T-helper 1 cell treated with Interleukin-12 subunit alpha and Interleukin-12 subunit beta and Interleukin-4 antibody, amounts not matched to agents 30 ng/mL and 1 ng/mL, for 36 hours (primary cell): ENCODE results near the gene IL17F. TPM values are rescaled to one million over a fixed set of nuclear protein-coding genes. Genes with fewer than 3 reads are reported as not detected.
"Not testable (repeated sequence)": the region's sequence is repeated elsewhere in the genome, so short reads cannot be mapped to it uniquely, and the experiment has no call there.

Experiments used
- intact Hi-C: fragments of 100-400 bp; cut with micrococcal nuclease; formaldehyde crosslinking; loops from one replicate; pipeline ENCODE4 v1.15.1; 2024
- total RNA-seq: library from RNA; stranded (reverse); gene quantifications from 2 replicates; pipeline ENCODE4 v1.2.3, GENCODE V29; 2022

The IL17F gene
- total RNA-seq, 1 donor from 2014 or later = 0.42 TPM

DNA sequence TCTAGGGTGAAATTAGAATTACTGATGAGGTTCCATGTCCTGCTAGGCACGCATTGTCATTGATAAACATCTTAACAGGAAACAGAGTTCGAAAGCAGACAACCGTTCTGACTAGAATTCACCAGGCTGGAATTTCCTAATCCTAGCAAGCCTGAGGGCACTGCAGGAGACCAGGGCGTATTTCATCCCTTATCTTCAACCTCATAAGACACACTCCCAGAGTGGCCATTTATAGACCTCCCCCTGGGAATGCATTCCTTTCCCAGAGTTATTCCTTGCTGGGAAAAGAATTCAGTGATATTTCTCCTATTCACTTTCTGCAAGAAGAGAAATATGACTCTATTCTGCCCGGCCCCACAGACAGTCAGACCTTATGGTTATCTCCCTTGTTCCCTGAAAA lies 44.2 kb downstream of the IL17F start:
- intact Hi-C loops = not testable (repeated sequence)

DNA sequence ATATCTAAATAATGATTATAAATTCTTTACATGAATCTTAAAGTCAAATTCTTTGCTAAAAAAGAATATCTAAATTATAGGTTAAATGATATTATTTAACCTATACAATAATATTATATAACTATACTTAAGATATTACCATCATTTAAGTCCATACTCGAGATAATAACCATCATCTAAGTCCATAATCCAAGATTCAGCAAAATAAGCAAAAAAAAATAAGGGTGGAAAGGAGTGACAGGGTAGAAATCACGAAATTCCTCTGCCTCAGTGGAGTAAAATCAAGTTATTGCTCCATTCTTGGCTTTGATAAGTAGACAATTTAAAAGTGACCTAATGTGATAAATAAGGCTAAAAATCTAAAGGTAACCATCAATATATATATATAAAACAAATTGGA lies 48.4 kb downstream of the IL17F start:
- intact Hi-C loops = no loop called here

DNA sequence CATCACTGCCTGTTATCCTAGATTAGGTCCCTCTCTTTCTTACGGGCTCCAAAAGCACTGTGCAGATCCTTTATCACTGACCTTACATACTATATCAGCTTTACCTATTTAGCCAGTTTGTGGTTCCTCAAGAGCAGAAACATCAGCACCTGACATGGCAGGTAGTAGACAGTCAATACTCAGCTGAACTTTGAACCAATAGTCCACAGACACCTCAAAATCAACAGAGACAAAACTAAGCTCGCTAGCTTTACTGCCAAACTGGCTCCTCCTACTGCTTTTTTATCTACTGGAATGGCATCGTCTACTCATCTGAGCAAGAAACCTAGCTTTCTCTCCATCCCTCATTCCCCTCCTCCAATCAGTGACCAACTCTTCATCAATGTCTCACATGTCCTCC lies 52.5 kb downstream of the IL17F start:
- intact Hi-C loops = no loop called here

DNA sequence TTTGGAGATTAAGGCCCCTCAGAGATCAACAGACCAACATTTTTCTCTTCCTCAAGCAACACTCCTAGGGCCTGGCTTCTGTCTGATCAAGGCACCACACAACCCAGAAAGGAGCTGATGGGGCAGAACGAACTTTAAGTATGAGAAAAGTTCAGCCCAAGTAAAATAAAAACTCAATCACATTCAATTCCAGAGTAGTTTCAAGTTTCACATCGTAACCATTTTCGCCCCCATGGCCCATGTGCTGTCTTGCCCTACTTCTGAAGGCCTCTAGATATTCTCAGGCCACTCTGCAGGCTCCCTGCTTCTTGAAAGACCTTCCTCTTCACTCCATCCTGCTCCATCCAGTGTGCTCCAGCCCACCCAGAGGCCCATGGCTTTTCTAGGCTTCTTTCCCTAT lies 53.9 kb downstream of the IL17F start:
- intact Hi-C loops = no loop called here

DNA sequence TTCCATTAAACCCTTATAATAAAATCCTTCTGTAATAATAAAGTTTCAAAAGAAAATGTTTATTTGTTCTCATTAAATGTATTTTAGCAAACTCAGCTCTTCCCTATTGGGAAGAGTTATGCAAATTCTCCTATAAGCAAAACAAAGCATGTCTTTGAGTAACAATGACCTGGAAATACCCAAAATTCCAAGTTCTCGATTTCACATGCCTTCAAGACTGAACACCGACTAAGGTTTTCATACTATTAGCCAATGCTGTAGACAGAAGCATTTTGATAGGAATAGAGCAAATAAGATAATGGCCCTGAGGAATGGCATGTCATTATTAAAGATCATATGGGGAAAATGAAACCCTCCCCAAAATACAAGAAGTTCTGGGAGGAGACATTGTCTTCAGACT lies 54.3 kb downstream of the IL17F start:
- intact Hi-C loops = no loop called here

DNA sequence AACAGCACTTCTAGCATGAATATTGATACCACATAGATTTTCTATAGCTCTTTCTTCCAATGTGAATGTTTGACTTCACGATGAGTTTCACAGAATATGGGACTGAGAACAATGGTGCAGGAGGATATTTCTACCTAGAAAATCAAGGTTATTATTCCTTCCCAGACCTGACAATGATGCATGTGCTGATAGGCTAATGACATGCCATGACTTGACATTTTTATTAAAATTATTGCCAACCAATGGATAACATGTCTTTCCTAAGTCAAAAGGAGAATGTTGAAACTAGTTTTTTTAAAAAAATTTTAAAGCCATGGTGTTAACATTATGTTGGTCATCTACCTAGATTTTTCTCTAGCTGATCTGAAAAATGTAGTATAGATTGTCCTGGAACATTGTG lies 57.2 kb downstream of the IL17F start:
- intact Hi-C loops = no loop called here

Other genes with a start within 250 kb of the IL17F start
- not detected in 2 replicates for gene PKHD1, start 156.9 kb downstream of the IL17F start, total RNA-seq
- gene IL17A, start 58.1 kb downstream of the IL17F start, total RNA-seq = not detected in 2 replicates
- gene MCM3, start 40.2 kb upstream of the IL17F start, total RNA-seq = 136 and 142 TPM in 2 replicates
- gene PAQR8, start 117.7 kb upstream of the IL17F start, total RNA-seq = 9.2 and 9.9 TPM in 2 replicates
- 1.6 and 2.3 TPM in 2 replicates for gene EFHC1, start 175.8 kb upstream of the IL17F start, total RNA-seq